ENCODE data around the gene MCC.

- TF ChIP-seq FOXM1 (IDR thresholded peaks at IDR 0.05; ENCODE audit: borderline replicate concordance) (no peak), LEF1 (IDR thresholded peaks at IDR 0.05; ENCODE audit: borderline replicate concordance) (no peak), ELF4 (IDR thresholded peaks at IDR 0.05) (no peak), ZNF384 (IDR thresholded peaks at IDR 0.05) (no peak), NFRKB (IDR thresholded peaks at IDR 0.05) (no peak), TARDBP (IDR thresholded peaks at IDR 0.05) (no peak), SP1 (IDR thresholded peaks at IDR 0.05) (no peak), ARNT (IDR thresholded peaks at IDR 0.05) (no peak), L3MBTL2 (conservative IDR thresholded peaks at IDR 0.05) (peak; percentile 58; the same call in 1 of the 2 replicates)
These were observed 193.7 kb downstream of the MCC start for GRCh38 chr5:113294311-113295110.
